GM21723 (cell line): ENCODE results near the gene GBP3.
"Not testable (repeated sequence)": the region's sequence is repeated elsewhere in the genome, so short reads cannot be mapped to it uniquely, and the experiment has no call there.

Experiments used
- ATAC-seq: cut with Tn5 transposase; IDR thresholded peaks from one replicate; pipeline ENCODE4 v1.9.1; 2021; ENCODE audit warnings: mild to moderate bottlenecking, moderate library complexity; ENCODE audit not compliant: unreplicated experiment

The GBP3 gene, protein sequence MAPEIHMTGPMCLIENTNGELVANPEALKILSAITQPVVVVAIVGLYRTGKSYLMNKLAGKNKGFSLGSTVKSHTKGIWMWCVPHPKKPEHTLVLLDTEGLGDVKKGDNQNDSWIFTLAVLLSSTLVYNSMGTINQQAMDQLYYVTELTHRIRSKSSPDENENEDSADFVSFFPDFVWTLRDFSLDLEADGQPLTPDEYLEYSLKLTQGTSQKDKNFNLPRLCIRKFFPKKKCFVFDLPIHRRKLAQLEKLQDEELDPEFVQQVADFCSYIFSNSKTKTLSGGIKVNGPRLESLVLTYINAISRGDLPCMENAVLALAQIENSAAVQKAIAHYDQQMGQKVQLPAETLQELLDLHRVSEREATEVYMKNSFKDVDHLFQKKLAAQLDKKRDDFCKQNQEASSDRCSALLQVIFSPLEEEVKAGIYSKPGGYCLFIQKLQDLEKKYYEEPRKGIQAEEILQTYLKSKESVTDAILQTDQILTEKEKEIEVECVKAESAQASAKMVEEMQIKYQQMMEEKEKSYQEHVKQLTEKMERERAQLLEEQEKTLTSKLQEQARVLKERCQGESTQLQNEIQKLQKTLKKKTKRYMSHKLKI

DNA sequence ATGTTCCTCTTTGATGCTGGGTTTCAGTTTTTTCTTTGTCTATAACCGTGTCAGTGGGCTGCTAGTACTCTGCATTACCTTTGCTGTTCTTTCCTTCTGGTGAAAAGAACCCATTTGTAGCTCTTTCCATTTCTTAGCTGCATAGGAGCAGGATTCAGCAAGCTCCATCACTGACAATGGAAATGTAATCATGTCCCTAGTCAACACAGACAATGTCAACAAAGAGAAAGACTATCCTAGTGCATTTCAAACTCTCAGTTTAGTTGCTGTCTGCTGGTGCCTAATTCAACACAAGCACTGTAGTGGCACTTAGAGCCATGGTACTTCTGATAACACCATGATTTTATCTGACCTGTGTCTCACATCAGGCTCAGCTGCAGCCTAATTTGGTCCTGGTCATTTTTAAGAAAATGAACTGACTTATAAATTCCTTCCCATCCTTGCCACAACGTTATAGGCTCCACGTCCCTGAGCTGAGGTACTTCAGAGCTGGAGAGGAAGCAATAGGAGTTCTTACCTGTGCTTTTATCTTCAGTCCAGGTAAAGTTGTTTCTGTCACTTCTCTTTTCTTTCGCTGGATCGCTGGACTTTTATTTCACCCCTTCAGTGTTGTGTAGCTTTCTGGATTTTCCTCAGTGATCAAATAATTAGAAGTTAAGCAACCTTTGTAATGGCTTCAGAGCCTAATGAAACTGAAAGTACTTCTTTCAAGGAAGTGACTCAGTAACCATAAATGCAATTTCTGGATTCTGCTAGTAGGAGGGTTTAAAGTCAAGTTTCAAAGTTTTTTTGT lies at the start of gene GBP3:
GBP3 (minus strand) TSS at position 700 of the 793 bp plus-strand sequence. CDS start 2,145 bp downstream, outside the sequence.
- peak; percentile 85 for ATAC-seq

DNA sequence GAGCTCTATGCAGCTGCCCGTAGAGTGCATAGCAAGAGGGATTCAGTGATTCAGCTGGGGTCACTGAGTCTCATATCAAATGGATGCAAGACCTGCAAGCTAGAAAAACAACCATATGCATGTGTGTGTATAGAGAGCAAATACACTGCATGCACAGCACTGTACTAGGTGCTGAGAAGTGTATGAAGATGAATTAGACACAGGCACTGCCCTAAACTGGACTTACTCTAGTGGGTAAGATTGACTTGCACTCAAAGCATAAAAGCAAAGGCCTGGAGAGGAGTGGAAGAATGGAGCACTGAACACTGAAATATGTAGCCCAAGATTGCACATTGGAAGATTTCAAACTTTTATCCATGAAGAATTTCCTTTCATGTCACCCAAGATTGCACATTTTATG lies 47.8 kb upstream of the GBP3 start:
- no peak for ATAC-seq

DNA sequence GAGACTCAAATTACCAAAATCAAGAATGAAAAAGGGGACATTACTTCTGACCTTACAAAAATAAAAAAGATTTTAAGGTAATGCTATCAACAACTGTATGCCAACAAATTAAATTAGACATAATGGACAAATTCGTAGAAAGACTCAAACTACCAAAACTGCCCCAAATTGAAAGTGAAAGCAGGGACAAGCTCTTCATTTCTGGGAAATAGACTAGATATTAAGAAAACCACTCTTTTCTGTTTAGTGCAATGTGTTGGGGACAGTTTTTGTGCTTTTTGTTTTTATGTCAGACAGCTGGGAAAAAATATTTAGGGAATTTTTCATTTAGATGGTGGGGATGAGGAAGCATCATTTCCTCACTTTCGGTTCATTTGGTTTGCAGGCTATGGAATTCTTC lies 47.3 kb upstream of the GBP3 start:
- no peak for ATAC-seq

DNA sequence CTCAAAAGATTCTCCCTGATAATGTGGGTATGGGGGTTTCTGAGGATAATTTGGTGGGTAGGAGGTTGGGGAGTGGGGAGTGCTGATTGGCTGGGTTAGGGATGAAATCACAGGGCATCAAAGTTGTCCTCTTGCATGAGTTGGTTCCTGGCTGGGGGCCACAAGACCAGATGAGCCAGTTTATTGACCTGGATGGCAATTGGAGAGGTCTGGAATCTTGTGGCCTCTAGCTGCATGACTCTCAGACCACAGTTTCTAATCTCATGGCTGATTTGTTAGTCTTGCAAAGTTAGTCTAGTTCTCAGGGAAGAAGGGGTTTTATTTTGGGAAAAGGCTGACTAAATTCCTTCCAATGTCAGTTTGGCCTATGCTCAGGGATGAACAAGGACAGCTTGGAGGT lies 45.6 kb upstream of the GBP3 start:
- no peak for ATAC-seq

DNA sequence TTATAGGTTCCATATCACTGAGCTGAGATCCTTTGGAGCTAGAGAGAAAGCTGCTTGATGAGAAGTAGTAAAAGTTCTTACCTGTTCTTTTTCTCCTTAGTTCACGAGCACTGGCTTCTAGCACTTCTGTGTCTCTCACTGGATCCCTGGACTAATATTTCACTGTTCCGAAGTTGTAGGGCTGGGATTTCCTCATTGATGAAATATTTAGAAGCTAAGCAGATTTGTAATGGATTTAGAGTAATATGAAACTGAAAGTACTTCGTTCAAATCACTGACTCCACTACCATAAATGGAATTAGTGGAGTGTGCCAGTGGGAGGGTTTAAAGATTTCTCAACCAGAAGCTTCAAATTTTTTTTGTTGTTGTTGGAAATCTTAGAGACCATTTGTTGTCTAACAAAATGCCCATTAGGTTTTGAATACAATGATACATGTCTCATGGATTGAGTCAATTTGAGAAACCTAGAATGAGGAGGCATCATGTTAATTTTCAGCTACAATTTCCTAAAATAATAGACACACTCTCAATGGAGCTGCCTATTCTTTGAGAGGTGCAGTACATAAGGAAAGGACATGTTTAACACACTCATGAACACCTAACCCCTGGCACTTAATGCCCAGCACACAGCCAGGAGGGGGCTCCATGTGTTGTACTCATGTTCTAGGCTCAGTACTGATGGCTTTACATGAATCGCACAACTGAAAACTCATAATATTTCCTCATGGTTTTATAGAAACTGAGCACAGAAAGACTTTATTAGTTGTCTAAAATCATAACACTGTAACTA lies 42.6 kb upstream of the GBP3 start, which contains the start of gene GBP1:
GBP1 (minus strand) TSS at position 130 of the 790 bp plus-strand sequence. CDS start 1,974 bp downstream, outside the sequence.
- peak; percentile 78 for ATAC-seq

DNA sequence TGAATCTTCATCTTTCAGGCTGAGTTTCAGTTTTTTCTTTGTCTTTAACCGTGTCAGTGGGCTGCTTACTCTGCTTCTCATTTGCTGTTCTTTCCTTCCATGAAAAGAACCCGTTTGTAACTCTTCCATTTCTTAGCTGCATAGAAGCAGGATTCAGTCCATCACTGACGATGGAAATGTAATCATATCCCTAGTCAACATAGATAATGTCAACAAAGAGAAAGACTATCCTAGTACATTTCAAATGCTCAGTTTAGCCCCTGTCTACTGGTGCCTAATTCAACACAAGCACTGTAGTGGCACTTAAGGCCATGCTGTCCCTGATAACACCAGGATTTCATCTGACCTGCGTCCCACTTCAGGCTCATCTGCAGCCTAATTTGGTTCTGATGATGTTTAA lies 42.0 kb upstream of the GBP3 start:
- peak; percentile 63 for ATAC-seq

DNA sequence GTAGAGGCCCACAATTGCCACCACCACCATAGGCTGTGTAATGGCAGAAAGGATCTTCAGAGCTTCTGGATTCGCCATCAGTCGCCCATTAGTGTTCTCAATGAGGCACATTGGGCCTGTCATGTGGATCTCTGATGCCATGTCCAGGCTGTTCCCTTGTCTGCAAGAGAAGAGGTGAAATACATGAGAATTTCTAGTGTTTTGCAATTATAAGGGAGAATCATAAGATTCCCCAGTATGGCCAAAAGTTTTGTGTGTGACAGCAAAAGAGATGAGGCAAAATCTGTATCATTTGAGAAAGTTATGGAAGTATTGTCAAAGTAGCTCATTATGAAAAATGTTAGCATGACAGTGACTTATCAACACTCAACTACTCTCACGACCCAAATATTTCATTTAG lies 40.4 kb upstream of the GBP3 start:
- ATAC-seq = no peak

DNA sequence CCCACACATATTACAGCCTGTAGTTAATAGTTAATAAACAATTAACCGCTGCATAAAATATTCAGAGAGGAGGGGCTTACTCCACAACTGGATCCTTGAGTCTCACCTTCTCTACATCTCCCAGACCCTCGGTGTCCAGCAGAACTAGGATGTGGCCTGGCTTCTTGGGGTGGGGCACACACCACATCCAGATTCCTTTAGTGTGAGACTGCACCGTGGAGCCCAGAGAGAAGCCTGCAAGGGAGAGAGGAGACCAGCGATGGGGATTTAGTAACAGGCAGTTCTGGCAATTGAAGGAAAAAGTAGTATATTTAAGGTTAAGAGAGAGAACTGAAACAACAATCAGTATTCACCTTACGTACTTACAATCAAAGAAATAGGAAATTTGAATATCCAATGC lies 37.4 kb upstream of the GBP3 start:
- ATAC-seq = no peak

DNA sequence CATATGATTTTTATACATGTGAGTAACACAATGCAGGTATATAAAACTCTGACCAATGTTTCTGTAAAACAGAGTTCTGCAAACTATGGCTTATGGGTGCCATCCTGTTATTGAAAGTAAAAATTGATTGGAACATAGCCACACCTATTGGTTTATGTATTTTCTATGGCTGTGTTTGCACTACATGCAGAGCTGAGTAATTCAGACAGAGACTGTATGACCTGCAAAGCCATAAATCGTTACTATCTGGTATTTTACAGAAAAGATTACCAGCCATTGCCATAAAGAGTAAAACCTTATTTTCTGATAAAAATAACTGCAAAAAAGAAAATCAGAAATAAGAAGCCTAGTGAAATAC lies 29.3 kb upstream of the GBP3 start:
- ATAC-seq = no peak

DNA sequence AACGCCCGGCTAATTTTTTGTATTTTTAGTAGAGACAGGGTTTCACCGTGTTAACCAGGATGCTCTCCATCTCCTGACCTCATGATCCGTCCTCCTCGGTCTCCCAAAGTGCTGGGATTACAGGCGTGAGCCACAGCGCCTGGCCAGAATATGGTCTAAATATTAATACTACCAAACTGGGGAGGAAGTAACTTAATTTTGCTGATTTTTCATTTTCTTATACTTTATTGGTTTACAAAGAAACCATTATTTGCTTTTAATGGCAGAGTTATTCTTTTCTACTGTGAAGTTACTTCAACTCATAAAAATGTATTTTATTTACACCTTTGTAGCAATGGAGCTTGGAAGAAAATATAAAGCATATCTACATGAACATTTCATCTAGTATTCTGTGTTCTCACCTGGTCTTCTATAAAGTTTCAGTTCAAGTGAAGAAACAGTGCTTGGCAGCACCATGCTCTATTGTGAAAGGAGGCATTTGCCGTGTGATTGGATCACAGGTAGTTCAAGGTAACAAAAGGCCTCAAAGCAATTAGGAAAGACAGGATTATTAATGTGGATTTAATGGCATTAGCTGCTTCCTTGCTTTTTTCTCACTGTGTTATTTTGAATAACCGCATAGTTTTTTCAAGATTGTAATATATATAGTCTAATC lies 28.8 kb upstream of the GBP3 start:
- ATAC-seq = no peak

DNA sequence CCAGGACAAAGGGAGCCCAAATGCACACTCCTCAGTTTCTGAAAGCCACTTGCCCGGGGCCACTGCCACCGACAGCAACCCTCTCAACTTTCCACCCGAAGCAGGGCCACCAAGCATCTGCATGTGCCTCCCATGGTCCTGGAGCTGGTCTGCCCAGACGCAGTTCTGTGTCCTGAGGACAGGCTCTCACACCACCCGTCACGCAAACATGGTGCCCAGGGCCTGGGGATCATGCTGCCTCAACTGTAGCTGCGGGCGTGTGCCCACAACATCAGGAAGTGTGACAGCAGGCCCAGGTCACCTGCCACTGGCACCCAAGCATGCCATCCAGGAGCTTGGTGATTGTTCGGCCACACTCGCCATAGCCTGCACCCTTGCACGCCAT lies 28.0 kb upstream of the GBP3 start:
- ATAC-seq = no peak

DNA sequence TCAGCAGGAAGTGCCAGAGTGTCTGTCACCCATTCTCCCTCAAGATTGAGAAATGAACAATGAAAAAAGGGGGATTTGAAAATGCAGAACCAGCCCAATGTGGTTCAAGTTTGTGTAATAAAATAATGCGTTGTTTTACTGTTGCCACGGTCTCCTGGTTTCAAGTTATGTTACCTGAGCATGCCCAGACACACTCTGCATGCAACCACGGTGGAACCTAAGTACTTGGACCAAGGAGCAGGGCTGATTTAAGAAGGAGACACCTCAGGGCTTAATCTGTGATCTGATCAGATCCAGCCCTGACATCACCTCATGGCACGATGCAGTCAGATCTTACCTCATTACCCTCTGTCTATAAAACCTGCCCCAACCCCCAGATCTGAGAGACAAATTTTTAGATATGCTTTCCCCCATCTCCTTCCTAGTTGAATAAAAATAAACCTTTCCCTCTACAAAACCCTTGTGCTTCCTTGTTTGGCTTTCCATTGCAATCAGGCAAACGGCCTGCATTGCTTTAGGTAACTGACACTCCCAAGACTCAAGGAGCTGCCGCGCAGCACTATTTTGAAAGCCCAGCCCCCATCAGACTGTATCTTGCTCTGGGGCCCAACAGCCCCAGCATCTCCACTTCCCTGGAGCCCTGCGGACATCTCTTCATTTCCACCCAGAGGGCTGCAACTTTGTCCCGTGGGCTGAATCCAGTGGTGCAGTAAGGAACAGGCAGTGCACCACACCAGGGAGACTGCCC lies 27.4 kb upstream of the GBP3 start:
- ATAC-seq = not testable (repeated sequence)

DNA sequence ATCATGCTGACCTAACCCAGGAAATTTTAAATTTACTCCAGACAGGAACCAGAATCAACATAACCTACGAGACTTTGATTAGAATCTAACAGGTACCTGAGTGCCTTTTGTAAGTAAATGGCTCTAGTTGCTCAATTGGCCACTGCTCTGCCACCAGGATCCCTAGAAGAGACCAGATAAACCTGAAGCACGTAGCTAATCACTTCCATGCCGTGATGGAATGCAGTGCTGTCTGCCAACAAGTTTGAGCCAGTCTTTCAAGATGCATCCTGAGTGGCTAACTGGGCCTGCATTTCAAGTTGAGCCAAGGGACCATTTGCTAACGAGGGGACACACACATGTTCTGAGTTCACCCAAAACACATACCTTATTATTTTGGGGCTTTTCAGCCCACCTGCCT lies 26.5 kb upstream of the GBP3 start:
- ATAC-seq = not testable (repeated sequence)

DNA sequence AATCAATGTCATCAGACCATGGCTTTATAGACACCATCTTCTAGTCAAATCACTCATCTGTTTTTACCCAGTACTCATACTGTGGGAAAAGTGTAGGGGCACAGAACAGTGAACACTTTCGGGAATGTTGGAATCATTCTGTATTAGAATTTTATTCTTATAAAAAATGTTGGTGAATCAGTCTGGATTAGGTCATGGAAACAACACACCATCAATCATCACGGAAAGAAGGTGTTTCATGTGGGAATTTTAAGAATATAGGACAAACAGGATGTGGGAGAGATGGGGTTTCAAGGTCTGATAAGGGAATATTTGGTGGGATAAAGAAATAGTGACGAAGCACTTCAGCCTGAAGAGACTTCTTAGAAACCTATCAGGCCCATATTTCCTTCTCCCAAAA lies 25.1 kb upstream of the GBP3 start:
- ATAC-seq = no peak

DNA sequence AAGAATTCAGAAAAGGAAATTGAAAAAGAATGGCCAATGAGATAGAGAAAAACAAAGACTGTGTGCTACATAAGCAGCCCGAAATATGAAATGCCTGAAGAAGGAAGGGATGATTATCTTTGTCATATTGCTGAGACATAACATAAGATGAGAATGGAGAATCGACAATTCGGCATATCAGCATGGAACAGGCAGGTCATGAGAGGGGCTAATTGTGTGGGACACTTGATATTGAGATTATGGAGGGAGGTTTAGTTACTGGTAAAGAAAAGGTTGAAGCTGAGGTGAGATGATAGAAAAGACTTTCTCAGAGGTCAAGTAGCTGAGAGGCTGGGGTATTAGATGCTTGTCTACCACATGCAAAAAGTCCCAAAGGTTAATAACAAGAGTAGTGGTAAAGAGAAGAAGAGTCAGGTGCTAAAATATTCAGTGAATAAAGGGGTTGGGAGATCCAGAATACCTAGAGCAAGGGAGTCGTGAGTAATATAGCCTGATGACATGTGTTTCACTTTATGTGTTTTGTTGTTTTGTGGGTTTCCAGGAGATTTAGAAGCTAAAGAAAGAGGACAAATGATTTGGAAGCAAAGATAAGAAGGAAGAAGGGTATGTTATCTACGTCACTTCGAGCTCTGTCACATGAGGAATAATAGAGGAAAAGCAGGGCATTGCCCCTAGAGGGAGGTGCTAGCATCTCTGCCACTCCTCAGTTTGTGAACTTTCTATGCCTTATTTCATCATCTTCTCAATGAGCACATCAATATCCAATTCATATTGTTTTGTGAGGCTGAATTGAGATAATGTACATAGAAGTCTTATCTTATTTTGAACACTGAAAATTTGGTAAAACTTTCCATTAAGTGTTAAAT lies 23.9 kb upstream of the GBP3 start:
- ATAC-seq = peak; percentile 64

DNA sequence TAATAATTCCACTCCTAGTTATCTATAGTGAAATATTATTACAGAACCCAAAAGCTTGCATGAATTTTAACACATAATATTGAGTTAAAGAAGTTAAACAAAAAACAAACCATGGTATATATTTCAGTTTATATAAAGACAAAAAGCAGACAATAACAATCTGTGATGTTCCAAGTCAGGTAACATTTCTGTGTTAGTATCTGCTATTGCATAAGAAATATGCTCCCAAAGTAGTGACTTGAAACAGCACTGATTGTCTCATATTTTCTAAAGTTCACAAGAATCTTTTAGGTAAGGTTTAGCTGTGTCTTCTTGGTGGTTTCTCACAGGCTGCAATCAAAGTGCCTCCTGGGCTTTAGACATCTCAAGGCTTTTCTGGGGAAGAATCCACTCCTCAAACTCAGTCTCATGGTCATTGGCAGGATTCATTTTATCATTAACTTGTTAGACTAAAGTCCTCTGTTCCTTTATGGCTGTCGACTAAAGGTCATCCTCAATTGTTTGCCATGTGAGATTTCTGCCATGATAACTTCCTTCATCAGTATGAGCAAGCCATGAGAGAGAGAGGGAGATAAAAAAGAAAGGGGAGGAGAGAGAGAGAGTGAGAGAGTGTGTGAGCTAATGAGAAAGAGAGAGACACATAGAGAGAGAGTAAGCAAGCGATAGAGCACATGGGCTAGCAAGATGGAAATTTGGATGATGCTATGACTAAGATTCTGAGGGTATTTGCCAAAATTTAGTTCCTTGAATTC lies 22.5 kb upstream of the GBP3 start:
- ATAC-seq = no peak

DNA sequence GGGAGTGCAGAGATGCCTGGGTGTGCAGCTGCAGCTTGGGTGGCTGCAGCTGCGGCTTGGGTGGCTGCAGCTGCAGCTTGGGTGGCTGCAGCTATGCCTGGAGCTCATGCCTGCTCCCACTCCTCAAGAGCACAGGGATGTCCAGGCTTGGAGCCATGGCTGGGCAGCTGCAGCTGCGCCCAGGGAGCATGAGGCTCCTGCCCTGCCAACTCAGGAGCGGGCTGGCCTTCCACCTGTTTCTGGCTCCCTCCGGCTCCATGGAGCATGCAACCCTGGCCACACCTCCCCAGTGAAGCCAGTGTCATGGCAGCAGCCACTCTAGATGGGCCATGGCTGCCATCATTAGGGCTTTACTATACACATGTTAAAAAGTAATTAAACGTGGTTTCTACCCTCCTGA lies 21.3 kb upstream of the GBP3 start:
- ATAC-seq = no peak

DNA sequence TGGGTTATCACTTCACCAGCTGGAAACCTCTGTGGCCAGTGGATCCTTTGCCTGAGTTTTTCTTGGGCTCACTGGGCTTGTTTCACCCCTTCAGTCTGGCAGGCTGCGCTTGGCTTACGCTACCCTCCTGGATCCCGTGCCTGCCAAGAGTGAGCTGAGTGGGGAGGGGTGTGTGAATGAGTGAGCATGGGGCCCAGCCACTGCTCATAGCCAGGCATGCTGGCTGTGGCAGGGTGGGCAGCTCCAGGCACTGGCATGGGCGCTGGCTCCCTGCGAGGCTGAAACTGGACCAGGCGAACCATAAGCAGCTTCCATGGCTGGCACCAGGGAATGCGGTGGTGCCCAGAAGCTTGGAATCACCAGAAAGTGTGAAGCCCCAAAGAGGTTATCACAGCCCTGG lies 19.8 kb upstream of the GBP3 start:
- no peak for ATAC-seq
